ENCODE data around the gene CAB39. TPM values are rescaled to one million over a fixed set of nuclear protein-coding genes. Genes with fewer than 3 reads are reported as not detected.

Gene CAB39
- total RNA-seq, 1 donor = 86.4 TPM

- DNase-seq (ENCODE audit: low read depth) = no peak
- no peak for TF ChIP-seq CTCF (IDR thresholded peaks at IDR 0.05; ENCODE audit: insufficient read depth, low read depth, low read length)
- H3K4me3 ChIP-seq (ENCODE audit: low read depth, low read length) = no peak overlapping the region
Measured at GRCh38 chr2:230812033-230812432, 99.4 kb downstream of the CAB39 start.

GRCh38 chr2:230814616-230815015 is 102.0 kb downstream of the CAB39 start:
- no peak overlapping the region for H3K4me3 ChIP-seq (ENCODE audit: low read depth, low read length)
- TF ChIP-seq CTCF (IDR thresholded peaks at IDR 0.05; ENCODE audit: insufficient read depth, low read depth, low read length) = peak; percentile 64
- DNase-seq (ENCODE audit: low read depth) = peak; percentile 59

GRCh38 chr2:230815088-230815487 is 102.4 kb downstream of the CAB39 start:
- no peak overlapping the region for H3K4me3 ChIP-seq (ENCODE audit: low read depth, low read length)
- TF ChIP-seq CTCF (IDR thresholded peaks at IDR 0.05; ENCODE audit: insufficient read depth, low read depth, low read length) = no peak
- no peak for DNase-seq (ENCODE audit: low read depth)

GRCh38 chr2:230816735-230817134 is 104.1 kb downstream of the CAB39 start:
- no peak overlapping the region for H3K4me3 ChIP-seq (ENCODE audit: low read depth, low read length)
- no peak for DNase-seq (ENCODE audit: low read depth)
- no peak for TF ChIP-seq CTCF (IDR thresholded peaks at IDR 0.05; ENCODE audit: insufficient read depth, low read depth, low read length)

- no peak for DNase-seq (ENCODE audit: low read depth)
- H3K4me3 ChIP-seq (ENCODE audit: low read depth, low read length) = no peak overlapping the region
- no peak for TF ChIP-seq CTCF (IDR thresholded peaks at IDR 0.05; ENCODE audit: insufficient read depth, low read depth, low read length)
Measured at GRCh38 chr2:230819433-230819832, 106.8 kb downstream of the CAB39 start.

GRCh38 chr2:230821261-230821990 is 108.8 kb downstream of the CAB39 start:
- no peak for DNase-seq (ENCODE audit: low read depth)
- no peak overlapping the region for H3K4me3 ChIP-seq (ENCODE audit: low read depth, low read length)
- no peak for TF ChIP-seq CTCF (IDR thresholded peaks at IDR 0.05; ENCODE audit: insufficient read depth, low read depth, low read length)

Data from fibroblast of villous mesenchyme (primary cell).